HFF-Myc (cell line): ENCODE data around the gene SYNE1.

ENCODE experiments used
- DNase-seq: peaks from one replicate; pipeline ENCODE4 v3.0.0-alpha.2; 2011; ENCODE audit warnings: low read depth; ENCODE audit errors: extremely low read depth
- H3K4me3 ChIP-seq: replicated peaks from 2 replicates; pipeline ENCODE4 v1.5.1; 2011; ENCODE audit warnings: low read depth, mild to moderate bottlenecking, control low read depth, low read length
- TF ChIP-seq, protein P1 (sequence below): IDR thresholded peaks from 2 replicates; pipeline ENCODE4 v1.5.1; 2012; ENCODE audit warnings: mild to moderate bottlenecking, low read depth, low read length, control low read depth; ENCODE audit errors: missing control alignments

The SYNE1 gene

GRCh38 chr6:152316024-152316423 is 321.1 kb downstream of the SYNE1 start:
- TF ChIP-seq, protein P1, sequence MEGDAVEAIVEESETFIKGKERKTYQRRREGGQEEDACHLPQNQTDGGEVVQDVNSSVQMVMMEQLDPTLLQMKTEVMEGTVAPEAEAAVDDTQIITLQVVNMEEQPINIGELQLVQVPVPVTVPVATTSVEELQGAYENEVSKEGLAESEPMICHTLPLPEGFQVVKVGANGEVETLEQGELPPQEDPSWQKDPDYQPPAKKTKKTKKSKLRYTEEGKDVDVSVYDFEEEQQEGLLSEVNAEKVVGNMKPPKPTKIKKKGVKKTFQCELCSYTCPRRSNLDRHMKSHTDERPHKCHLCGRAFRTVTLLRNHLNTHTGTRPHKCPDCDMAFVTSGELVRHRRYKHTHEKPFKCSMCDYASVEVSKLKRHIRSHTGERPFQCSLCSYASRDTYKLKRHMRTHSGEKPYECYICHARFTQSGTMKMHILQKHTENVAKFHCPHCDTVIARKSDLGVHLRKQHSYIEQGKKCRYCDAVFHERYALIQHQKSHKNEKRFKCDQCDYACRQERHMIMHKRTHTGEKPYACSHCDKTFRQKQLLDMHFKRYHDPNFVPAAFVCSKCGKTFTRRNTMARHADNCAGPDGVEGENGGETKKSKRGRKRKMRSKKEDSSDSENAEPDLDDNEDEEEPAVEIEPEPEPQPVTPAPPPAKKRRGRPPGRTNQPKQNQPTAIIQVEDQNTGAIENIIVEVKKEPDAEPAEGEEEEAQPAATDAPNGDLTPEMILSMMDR: no peak
- DNase-seq: no peak
- H3K4me3 ChIP-seq: no peak overlapping the region

DNA sequence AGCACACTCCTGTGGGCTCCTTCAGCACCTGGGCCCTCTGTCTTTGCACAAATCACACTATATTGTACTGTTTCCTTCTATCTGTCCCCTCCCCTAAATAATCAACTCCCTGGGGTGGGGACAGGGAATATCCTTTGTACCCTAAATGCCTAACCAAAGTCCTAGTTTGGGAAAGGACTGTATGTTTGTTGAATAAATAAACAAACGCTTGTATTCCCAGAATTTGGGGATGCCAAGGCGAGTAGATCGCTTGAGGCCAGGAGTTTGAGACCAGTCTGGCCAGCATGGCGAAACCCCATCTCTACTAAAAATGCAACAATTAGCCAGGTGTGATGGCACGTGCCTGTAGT is 322.7 kb downstream of the SYNE1 start:
- no peak for DNase-seq
- TF ChIP-seq, protein P1: no peak
- no peak overlapping the region for H3K4me3 ChIP-seq

- DNase-seq: no peak
- TF ChIP-seq, protein P1: no peak
Observed at GRCh38 chr6:152313542-152314482, 323.4 kb downstream of the SYNE1 start.

DNA sequence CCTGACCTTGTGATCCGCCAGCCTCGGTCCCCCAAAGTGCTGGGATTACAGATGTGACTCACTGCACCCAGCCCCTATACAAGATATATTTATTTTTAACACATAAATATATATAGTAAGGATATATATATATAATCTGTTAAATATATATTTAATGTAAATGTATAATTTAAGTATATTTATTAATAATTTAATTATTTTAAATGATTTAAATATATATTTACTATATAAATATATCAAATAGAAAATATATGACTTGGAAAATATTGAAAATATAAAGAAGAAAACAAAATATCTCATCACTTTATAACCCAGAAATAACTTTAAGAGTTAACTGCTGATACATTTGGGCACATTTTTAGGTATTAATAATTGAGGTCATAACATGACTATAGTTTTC is 324.7 kb downstream of the SYNE1 start:
- no peak for DNase-seq
- no peak overlapping the region for H3K4me3 ChIP-seq
- TF ChIP-seq, protein P1: no peak

More at GRCh38 chr6:152313542-152314482, 323.4 kb downstream of the SYNE1 start:
- H3K4me3 ChIP-seq: no peak overlapping the region

- TF ChIP-seq, protein P1: no peak
- no peak for DNase-seq
- H3K4me3 ChIP-seq: no peak overlapping the region
Observed at GRCh38 chr6:152310371-152310954, 326.7 kb downstream of the SYNE1 start.

DNA sequence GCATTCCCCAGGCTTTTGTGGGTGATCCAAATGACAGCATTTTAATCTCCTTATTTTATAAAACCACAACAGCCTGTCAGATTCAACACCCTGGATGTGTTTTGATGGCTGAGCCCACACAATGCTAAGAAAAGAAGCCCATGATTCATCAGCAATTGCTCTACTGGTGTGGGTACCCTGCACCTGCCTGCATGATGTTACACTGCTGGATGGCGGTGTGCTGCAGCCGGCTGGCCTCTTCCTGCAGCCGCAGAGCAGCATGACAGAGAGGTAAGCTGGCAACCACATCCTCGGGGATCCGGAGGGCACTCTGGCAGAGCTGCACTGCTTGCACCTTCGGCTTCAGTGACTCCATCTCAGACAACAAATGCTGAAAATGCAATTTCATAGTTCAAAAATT is 327.5 kb downstream of the SYNE1 start:
- H3K4me3 ChIP-seq: no peak overlapping the region
- no peak for DNase-seq
- TF ChIP-seq, protein P1: no peak

- TF ChIP-seq, protein P1: no peak
- DNase-seq: no peak
- no peak overlapping the region for H3K4me3 ChIP-seq
Observed at GRCh38 chr6:152309006-152309405, 328.2 kb downstream of the SYNE1 start.
